ENCODE data around the gene OR3A3. TPM values are rescaled to one million over a fixed set of nuclear protein-coding genes. Genes with fewer than 3 reads are reported as not detected.
"Not testable (repeated sequence)": the region's sequence is repeated elsewhere in the genome, so short reads cannot be mapped to it uniquely, and the experiment has no call there.

The OR3A3 gene
- polyA plus RNA-seq, 1 experiment, result not detected

GRCh38 chr17:3389791-3390190 is 21.4 kb upstream of the OR3A3 start:
- ChIA-PET CTCF (no interaction called here), POLR2A (no interaction called here)
- no peak for TF ChIP-seq CTCF (IDR thresholded peaks at IDR 0.05; ENCODE audit: insufficient read depth, low read depth, low read length)
- no peak overlapping the region for H3K4me3 ChIP-seq (ENCODE audit: low read depth, low read length)
- H3K36me3 ChIP-seq (ENCODE audit: control insufficient read depth, insufficient read depth, low read length), result no peaks in the 10 kb centered on the region
- no peaks in the 10 kb centered on the region for H3K27me3 ChIP-seq (ENCODE audit: control insufficient read depth, insufficient read depth, low read length)
- DNase-seq (ENCODE audit: low read depth), result no peak

GRCh38 chr17:3397801-3398200 is 13.4 kb upstream of the OR3A3 start:
- DNase-seq (ENCODE audit: low read depth); H3K4me3 ChIP-seq (ENCODE audit: low read depth, low read length); POLR2A ChIA-PET; H3K36me3 ChIP-seq (ENCODE audit: control insufficient read depth, insufficient read depth, low read length); H3K27me3 ChIP-seq (ENCODE audit: control insufficient read depth, insufficient read depth, low read length); CTCF ChIA-PET: not testable (repeated sequence)

- POLR2A ChIA-PET, result no interaction called here
Measured at GRCh38 chr17:3398310-3398709, 12.9 kb upstream of the OR3A3 start, which contains the start of gene OR1E1. Gene OR1E1 (minus strand): TSS chr17:3398410. CDS start chr17:3398410, 0 bp downstream.

GRCh38 chr17:3400055-3400454 is 11.1 kb upstream of the OR3A3 start:
- POLR2A ChIA-PET, result no interaction called here
- CTCF ChIA-PET, result no interaction called here
- H3K27me3 ChIP-seq (ENCODE audit: control insufficient read depth, insufficient read depth, low read length), result no peaks in the 10 kb centered on the region
- no peak for TF ChIP-seq CTCF (IDR thresholded peaks at IDR 0.05; ENCODE audit: insufficient read depth, low read depth, low read length)
- no peak overlapping the region for H3K4me3 ChIP-seq (ENCODE audit: low read depth, low read length)
- H3K36me3 ChIP-seq (ENCODE audit: control insufficient read depth, insufficient read depth, low read length), result no peaks in the 10 kb centered on the region
- DNase-seq (ENCODE audit: low read depth), result no peak

More at GRCh38 chr17:3398310-3398709, 12.9 kb upstream of the OR3A3 start, which contains the start of gene OR1E1:
- no peak within 1 kb of the TSS for H3K4me3 ChIP-seq (ENCODE audit: low read depth, low read length)
- TF ChIP-seq CTCF (IDR thresholded peaks at IDR 0.05; ENCODE audit: insufficient read depth, low read depth, low read length), result no peak
- no peaks in the 10 kb centered on the region for H3K27me3 ChIP-seq (ENCODE audit: control insufficient read depth, insufficient read depth, low read length)
- H3K36me3 ChIP-seq (ENCODE audit: control insufficient read depth, insufficient read depth, low read length), result no peaks in the 10 kb centered on the region
- CTCF ChIA-PET, result no interaction called here
- no peak for DNase-seq (ENCODE audit: low read depth)

GRCh38 chr17:3401786-3402185 is 9.4 kb upstream of the OR3A3 start:
- POLR2A ChIA-PET, result no interaction called here
- CTCF ChIA-PET, result no interaction called here
- Histone ChIP-seq H3K27me3 (ENCODE audit: control insufficient read depth, insufficient read depth, low read length) (no peaks in the 10 kb centered on the region), H3K36me3 (ENCODE audit: control insufficient read depth, insufficient read depth, low read length) (no peaks in the 10 kb centered on the region), H3K4me3 (ENCODE audit: low read depth, low read length) (no peak overlapping the region)
- no peak for DNase-seq (ENCODE audit: low read depth)
- no peak for TF ChIP-seq CTCF (IDR thresholded peaks at IDR 0.05; ENCODE audit: insufficient read depth, low read depth, low read length)

GRCh38 chr17:3403856-3404255 is 7.3 kb upstream of the OR3A3 start:
- DNase-seq (ENCODE audit: low read depth); H3K4me3 ChIP-seq (ENCODE audit: low read depth, low read length); H3K36me3 ChIP-seq (ENCODE audit: control insufficient read depth, insufficient read depth, low read length); H3K27me3 ChIP-seq (ENCODE audit: control insufficient read depth, insufficient read depth, low read length); POLR2A ChIA-PET; CTCF ChIA-PET: not testable (repeated sequence)

GRCh38 chr17:3412216-3412615 is 1.0 kb downstream of the OR3A3 start:
- POLR2A ChIA-PET, CTCF ChIA-PET: not testable (repeated sequence)

More at GRCh38 chr17:3412216-3412615, 1.0 kb downstream of the OR3A3 start:
- H3K36me3 ChIP-seq (ENCODE audit: control insufficient read depth, insufficient read depth, low read length); H3K4me3 ChIP-seq (ENCODE audit: low read depth, low read length); H3K27me3 ChIP-seq (ENCODE audit: control insufficient read depth, insufficient read depth, low read length); DNase-seq (ENCODE audit: low read depth): not testable (repeated sequence)
